Retina (tissue), 1 donor: Measurements from ENCODE around the gene PLA2G2E.

Source experiments
- DNase-seq: peaks from one replicate; pipeline ENCODE4 v3.0.0-alpha.2; 2016

The PLA2G2E gene

DNA sequence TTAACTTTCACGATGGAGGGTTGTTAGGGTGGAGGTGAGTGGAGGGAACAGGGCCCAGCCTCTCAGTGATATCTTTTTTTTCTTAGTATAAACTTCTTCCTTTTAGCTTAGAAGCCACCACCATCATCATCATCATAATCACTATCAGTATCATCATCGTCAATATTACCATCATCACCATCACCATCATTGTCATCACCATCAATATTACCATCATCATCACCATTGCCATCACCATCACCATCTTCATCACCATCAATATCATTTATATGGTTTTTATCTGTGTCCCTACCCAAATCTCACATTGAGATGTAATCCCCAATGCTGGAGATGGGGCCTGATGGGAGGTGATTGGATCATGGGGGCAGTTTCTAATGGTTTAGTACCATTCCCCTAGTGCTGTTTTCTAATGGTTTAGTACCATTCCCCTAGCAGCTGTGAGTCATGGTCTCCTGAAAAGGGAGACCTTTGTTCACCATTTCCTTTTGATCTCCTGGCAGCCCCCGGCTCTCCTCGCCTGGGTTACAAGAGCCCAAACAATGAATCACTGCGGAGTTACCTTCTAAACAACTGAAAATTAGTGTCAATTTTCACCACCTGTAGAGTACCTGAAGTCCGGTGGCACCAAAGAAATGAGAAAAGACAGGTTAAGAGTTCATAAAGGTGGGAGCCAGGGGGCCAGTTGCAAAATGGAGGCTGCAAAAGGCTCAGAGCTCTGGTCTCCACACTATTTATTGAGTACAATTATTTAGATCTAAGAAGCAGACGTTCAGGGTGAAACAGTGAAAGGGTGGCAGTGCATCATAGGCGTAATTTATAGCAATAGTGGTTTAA is 3.1 kb upstream of the PLA2G2E start:
- no peak for DNase-seq

- DNase-seq: no peak
Observed at GRCh38 chr1:19925342-19926070, 2.1 kb upstream of the PLA2G2E start.

DNA sequence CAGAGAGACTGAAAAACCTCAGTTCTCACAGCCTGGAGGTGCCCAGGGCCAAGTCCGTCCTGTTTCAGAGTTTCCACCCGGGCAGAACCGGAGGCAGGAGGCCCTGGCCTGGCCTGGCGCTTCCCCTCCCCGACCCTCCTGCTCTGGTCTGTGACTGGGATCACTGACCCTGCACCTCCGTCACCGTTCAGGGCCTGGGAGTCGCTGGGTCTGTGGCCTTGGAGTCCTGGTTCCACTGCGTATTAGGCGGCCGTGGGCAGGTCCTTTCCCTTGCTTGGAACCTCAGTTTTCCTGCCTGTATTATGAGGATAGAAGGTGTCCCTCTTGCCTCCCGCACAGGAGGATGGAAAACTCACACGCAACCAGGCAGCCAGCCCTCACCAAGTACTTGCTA is 533 bp upstream of the PLA2G2E start:
- DNase-seq: no peak

DNA sequence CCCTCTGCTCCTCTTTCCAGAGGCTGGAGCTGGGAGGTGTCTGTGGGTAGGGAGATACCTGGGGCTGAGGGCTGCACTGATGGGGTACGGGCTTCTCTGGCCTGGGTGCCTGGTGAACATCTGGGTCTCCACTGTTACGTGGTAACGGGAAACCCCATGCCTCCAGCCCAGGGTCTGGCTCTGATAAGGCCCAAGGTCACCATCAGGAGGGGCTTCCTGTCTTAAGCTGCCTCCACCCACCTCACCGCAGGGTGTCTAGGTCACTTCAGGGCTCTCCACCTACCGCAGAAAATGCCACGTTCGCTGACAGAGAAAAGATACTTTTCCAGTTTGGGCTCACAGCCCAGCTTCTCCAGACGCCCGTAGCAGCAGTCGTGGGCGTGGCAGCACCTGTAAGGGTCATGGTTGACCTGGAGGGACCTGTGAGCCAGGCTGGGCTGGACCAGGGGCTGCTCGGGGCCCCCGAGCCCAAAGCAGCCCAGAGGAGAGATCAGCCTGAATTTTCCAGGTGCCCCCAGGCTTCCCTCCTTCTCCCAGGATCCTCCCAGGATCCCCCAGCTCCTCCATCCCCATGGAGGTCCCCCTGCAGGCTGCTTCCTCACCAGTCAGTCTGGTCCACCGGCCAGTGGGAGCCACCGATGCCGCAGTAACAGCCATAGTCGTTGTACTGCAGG is 1.3 kb downstream of the PLA2G2E start:
- DNase-seq: no peak

GRCh38 chr1:19921310-19921709 is 2.1 kb downstream of the PLA2G2E start:
- DNase-seq: no peak

DNA sequence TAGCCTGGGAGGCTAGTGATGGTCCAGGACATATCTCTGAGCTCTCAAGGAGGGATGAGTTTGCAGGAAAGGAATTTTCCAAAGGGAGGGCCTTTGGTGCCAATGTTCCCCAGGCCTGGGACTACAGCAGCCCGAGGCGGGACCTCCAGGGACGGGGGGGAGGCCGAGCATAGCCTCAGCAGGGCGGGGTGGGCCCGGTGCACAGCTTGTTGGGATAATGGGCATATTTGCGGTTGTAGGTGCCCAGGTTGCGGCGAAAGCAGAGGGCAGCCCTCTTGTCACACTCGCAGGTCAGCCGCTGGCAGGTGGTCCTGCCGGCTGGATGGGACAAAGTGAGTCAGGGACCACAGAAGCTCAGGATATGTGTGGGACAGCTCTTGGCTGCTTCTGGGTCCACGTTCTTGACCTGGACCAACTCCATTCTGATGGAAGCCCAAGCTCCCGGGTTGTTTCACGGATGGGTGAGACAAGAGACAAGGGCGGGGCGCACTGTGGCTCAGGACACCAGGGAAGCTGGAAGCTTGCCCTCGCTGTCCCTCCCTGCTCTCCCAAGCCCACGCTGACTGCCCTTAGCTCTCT is 3.2 kb downstream of the PLA2G2E start:
- no peak for DNase-seq

GRCh38 chr1:19918057-19918456 is 5.4 kb downstream of the PLA2G2E start:
- DNase-seq: peak; percentile 83

- DNase-seq: no peak
Observed at GRCh38 chr1:19910650-19911049, 12.8 kb downstream of the PLA2G2E start.

- DNase-seq: no peak
Observed at GRCh38 chr1:19909971-19910370, 13.4 kb downstream of the PLA2G2E start.

DNA sequence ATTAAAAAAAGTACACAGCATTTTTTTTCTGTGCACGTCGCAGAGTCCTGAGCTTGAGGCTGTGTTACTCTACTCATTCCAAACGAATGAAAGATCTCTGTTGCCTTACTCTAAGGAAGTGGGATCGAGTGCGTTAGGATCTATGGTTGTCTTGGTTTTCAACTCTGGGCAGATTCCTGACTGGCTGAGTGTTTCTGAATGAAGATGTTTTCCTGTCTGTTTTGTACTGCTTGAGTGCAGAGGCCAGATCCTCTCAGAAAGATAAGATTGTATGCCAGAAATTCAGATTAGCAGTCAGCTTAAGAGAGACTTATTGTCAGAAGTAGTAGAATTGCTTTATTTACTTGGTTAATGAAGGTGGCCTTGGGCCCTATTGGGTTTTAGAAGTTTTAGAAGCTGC is 14.0 kb downstream of the PLA2G2E start:
- no peak for DNase-seq

DNA sequence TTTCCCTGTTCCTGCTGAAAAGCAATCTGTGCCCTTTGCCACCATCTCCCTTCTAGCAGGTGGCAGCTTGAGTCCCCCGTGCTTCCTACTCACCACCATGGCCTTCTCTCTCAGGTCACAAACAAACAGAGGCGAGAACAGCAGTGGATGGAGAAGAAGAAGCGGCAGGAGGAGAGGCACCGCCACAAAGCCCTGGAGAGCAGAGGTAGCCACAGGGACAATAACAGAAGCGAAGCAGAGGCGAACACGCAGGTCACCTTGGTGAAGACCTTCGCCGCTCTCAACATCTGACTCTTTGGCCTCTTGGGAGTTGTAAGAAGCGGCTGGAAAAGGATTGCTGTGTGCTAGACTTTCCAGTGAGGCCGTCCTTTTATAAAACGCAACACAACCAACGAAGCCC is 16.0 kb downstream of the PLA2G2E start:
- no peak for DNase-seq

- DNase-seq: no peak
Observed at GRCh38 chr1:19903621-19904020, 19.8 kb downstream of the PLA2G2E start.

GRCh38 chr1:19901653-19902052 is 21.8 kb downstream of the PLA2G2E start:
- DNase-seq: no peak

DNA sequence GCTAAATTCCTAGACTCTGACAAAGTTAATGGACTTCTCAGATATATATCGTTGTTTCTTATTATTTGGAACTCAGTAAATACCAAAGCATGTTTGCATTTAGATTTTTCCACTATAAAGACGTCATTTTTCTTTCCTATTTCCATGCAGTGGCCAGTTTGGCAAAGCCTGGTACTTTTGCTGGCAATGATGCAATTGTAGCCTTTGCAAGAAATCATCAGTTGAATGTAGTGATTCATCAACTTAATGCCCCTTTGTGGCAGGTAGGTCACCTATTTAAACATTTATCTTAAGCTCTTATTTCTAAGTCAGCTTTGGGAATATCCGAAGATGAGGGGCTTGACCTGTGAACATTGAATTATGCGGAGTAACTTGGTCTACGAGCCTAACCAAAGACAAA is 29.2 kb downstream of the PLA2G2E start:
- no peak for DNase-seq

- DNase-seq: no peak
Observed at GRCh38 chr1:19893687-19894086, 29.7 kb downstream of the PLA2G2E start.

- no peak for DNase-seq
Observed at GRCh38 chr1:19892628-19893168, 30.7 kb downstream of the PLA2G2E start.

DNA sequence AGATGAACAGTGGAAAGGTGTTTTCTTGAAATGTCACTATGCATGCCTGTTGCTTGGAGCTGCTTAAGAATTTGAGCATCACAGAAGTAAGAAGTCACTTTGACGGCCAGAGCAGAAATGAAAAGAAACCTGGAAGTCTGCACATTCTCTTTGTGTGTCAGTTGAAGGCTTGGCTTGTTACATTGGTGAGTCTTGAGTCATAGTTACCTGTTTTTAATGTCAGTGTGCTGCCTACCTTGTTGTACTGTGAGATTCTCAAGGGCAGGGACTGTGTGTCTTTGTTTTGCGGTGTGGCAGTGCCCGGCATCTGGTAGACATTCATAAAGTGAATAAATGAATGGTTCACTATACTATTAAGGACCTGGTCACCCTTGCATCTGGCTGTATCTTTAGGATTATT is 31.3 kb downstream of the PLA2G2E start:
- DNase-seq: no peak

DNA sequence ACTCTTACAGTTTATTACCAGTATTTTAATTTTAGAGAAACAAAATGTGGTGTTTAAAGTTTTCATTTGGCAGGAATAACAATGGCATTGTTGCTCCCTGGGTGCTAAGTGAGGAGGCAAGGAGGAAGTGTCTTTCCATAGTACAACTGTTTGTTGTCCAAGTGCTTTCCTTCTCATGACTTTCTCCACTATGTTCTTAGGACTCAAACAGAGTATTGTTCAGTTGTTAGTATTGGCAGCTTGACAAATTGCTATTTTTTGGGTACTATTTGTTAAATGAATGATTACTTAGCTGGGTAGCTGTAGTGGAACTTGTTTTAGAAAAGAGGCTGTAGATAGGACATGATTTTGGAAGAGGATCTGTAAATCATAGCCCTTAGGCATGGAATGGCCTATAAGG is 33.8 kb downstream of the PLA2G2E start:
- no peak for DNase-seq

DNA sequence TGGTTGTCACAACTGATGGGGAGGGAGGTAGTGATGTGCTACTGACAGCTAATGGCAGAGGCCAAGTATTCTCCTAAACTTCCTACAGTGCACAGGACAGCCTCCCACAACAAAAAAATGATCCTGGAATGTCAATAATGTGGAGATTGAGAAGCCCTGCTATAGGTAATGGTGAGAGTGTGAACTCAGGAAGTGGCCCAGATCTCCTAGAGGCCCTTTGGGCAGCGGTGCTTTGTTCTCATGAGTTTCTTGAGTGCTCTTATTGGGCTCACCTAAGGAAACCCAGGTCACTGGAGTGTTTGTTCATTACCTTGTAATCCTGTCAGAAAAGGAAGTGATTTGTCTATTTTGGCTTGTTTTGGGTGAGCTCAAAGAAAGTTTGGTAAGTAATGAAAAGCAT is 35.3 kb downstream of the PLA2G2E start:
- DNase-seq: no peak

GRCh38 chr1:19885821-19886220 is 37.6 kb downstream of the PLA2G2E start:
- DNase-seq: no peak

DNA sequence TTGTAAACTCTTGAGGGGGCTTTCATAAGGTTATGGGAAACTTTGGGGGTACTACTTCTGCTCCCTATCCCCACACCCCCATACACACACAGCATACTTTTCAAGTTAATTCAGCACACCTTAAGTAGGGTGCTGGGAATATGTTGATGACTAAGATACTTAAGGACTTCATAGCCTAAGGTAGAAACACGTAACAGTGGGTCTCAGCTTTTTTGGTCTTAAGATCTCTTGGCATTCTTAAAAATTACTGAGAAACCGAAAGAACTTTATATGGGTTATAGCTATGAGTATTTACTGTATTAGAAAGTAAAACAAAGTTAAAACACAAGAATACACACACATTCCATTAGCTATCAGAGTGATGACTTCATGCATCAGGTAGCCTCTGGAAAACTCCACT is 39.1 kb downstream of the PLA2G2E start:
- DNase-seq: no peak

- peak; percentile 97 for DNase-seq
Observed at GRCh38 chr1:19882111-19883071, 41.0 kb downstream of the PLA2G2E start, which contains the start of gene OTUD3. Gene OTUD3, plus strand, starts transcription at chr1:19882395. Its CDS starts 119 bp downstream, at chr1:19882514.
